Liver (tissue), 9 donors: ENCODE data around the gene ZSWIM8. TPM values are rescaled to one million over a fixed set of nuclear protein-coding genes. Genes with fewer than 3 reads are reported as not detected.
A peak's percentile ranks its signal among the peaks of the same experiment; 100 is the strongest.

Experiments
- DNase-seq: peaks from one replicate; pipeline ENCODE4 v3.0.0-alpha.2; 2017; ENCODE audit warnings: low spot score
- H3K27ac ChIP-seq, 2 donors: one replicate each; pipeline ENCODE4 v1.7.0; 2013; ENCODE audit warnings: inconsistent platforms in 2 of 2, low read length in 2 of 2, control low read depth in 1 of 2, low read depth in 1 of 2, mild to moderate bottlenecking in 1 of 2
- H3K27me3 ChIP-seq, 4 donors: one replicate each; pipeline versions ENCODE4 v1.6.1 to v1.7.0; 2013; ENCODE audit warnings: low read length in 3 of 4, inconsistent platforms in 1 of 4, mild to moderate bottlenecking in 1 of 4, moderate library complexity in 1 of 4; ENCODE audit not compliant: control insufficient read depth in 4 of 4, insufficient read depth in 4 of 4
- H3K36me3 ChIP-seq, 4 donors: one replicate each; pipeline versions ENCODE4 v1.6.1 to v1.7.0; 2013; ENCODE audit warnings: low read length in 3 of 4, mild to moderate bottlenecking in 3 of 4, low read depth in 1 of 4, moderate library complexity in 1 of 4; ENCODE audit not compliant: control insufficient read depth in 4 of 4, insufficient read depth in 3 of 4
- H3K4me1 ChIP-seq, 4 donors: one replicate each; pipeline versions ENCODE4 v1.6.1 to v1.7.0; 2013; ENCODE audit warnings: low read length in 3 of 4, mild to moderate bottlenecking in 3 of 4, moderate library complexity in 1 of 4; ENCODE audit not compliant: control insufficient read depth in 4 of 4, insufficient read depth in 4 of 4
- H3K4me3 ChIP-seq, 3 donors: one replicate each; pipeline versions ENCODE4 v1.6.1 to v1.7.0; 2013; ENCODE audit warnings: low read length in 3 of 3, control low read depth in 1 of 3, low read depth in 1 of 3, mild to moderate bottlenecking in 1 of 3
- H3K9ac ChIP-seq, 2 donors: one replicate each; pipeline ENCODE4 v1.7.0; 2013; ENCODE audit warnings: low read length in 2 of 2, mild to moderate bottlenecking in 2 of 2, moderate library complexity in 2 of 2, control low read depth in 1 of 2, low read depth in 1 of 2
- H3K9me3 ChIP-seq, 4 donors: one replicate each; pipeline versions ENCODE4 v1.6.1 to v1.7.0; 2013; ENCODE audit warnings: low read length in 3 of 4; ENCODE audit not compliant: control insufficient read depth in 4 of 4
- CTCF ChIP-seq: fragments of 150-350 bp; IDR thresholded peaks from 2 replicates; pipeline ENCODE4 v1.5.1; 2017; ENCODE audit warnings: improper control_type of control experiment, low read depth, low read length; ENCODE audit not compliant: missing input control
- EGR1 ChIP-seq, 2 donors: IDR thresholded peaks; 2 replicates each; pipeline ENCODE4 v1.6.1; 2016 to 2018; ENCODE audit warnings: antibody characterized with exemption in 2 of 2, low read depth in 2 of 2
- FOXA1 ChIP-seq: IDR thresholded peaks from 2 replicates; pipeline ENCODE4 v1.6.1; 2016; ENCODE audit warnings: antibody characterized with exemption
- FOXA2 ChIP-seq: IDR thresholded peaks from 2 replicates; pipeline ENCODE4 v1.6.1; 2016; ENCODE audit warnings: antibody characterized with exemption
- GABPA ChIP-seq, 2 donors: IDR thresholded peaks in 1 of 2; conservative IDR thresholded peaks in 1 of 2; 2 replicates each; pipeline ENCODE4 v1.6.1; 2016; ENCODE audit warnings: antibody characterized with exemption in 2 of 2, mild to moderate bottlenecking in 1 of 2, moderate library complexity in 1 of 2
- HNF4A ChIP-seq, 2 donors: conservative IDR thresholded peaks; 2 replicates each; pipeline ENCODE4 v1.6.1; 2016; ENCODE audit warnings: antibody characterized with exemption in 2 of 2, mild to moderate bottlenecking in 2 of 2
- HNF4G ChIP-seq: IDR thresholded peaks from 2 replicates; pipeline ENCODE4 v1.6.1; 2016; ENCODE audit warnings: antibody characterized with exemption
- JUND ChIP-seq, 2 donors: IDR thresholded peaks; 2 replicates each; pipeline ENCODE4 v1.6.1; 2016; ENCODE audit warnings: antibody characterized with exemption in 2 of 2
- MAX ChIP-seq: IDR thresholded peaks from 2 replicates; pipeline ENCODE4 v1.6.1; 2016; ENCODE audit warnings: antibody characterized with exemption
- NR2F2 ChIP-seq: IDR thresholded peaks from 2 replicates; pipeline ENCODE4 v1.6.1; 2016; ENCODE audit warnings: antibody characterized with exemption
- RAD21 ChIP-seq, 2 donors: IDR thresholded peaks; 2 replicates each; pipeline ENCODE4 v1.6.1; 2016; ENCODE audit warnings: antibody characterized with exemption in 2 of 2, mild to moderate bottlenecking in 2 of 2
- REST ChIP-seq: IDR thresholded peaks from 2 replicates; pipeline ENCODE4 v1.6.1; 2016; ENCODE audit warnings: antibody characterized with exemption, mild to moderate bottlenecking
- RXRA ChIP-seq, 2 donors: IDR thresholded peaks; 2 replicates each; pipeline ENCODE4 v1.6.1; 2017 to 2018; ENCODE audit warnings: antibody characterized with exemption in 2 of 2, mild to moderate bottlenecking in 1 of 2
- SP1 ChIP-seq: IDR thresholded peaks from 2 replicates; pipeline ENCODE4 v1.6.1; 2018; ENCODE audit warnings: antibody characterized with exemption, mild to moderate bottlenecking
- TAF1 ChIP-seq: conservative IDR thresholded peaks from 2 replicates; pipeline ENCODE4 v1.6.1; 2016; ENCODE audit warnings: antibody characterized with exemption, mild to moderate bottlenecking
- YY1 ChIP-seq: IDR thresholded peaks from 2 replicates; pipeline ENCODE4 v1.6.1; 2016; ENCODE audit warnings: antibody characterized with exemption, mild to moderate bottlenecking
- WGBS: extraction: QIAGEN DNeasy Blood & Tissue Kit; methylation state at CpG from one replicate; pipeline ENCODE4 v1.1.7; 2013; 5-methylcytosine and 5-hydroxymethylcytosine counted together
- polyA plus RNA-seq, 2 donors: library from polyadenylated mRNA; stranded (reverse) in 1 of 2; unstranded in 1 of 2; fragments of 200-250 nt in 1 of 2; fragments of >200 nt in 1 of 2; fragmentation: Nextera tagmentation in 1 of 2; extraction: Ambion mirVana in 1 of 2; gene quantifications; one replicate each; pipeline versions ENCODE4 v1.2.1 to v1.2.3, GENCODE V29; 2013 to 2015
- total RNA-seq, 2 donors: library from RNA; depleted of rRNA; stranded (reverse); fragments of >200 nt; gene quantifications; one replicate each; pipeline ENCODE4 v1.2.3, GENCODE V29; 2014
- TF ChIP-seq, protein P1 (sequence below): IDR thresholded peaks from 2 replicates; pipeline ENCODE4 v1.6.1; 2016; ENCODE audit warnings: antibody characterized with exemption
- donor health status: healthy.
- donor health status: healthy.
- donor health status: healthy.
- donor health status: healthy.
- donor health status: healthy.

Gene ZSWIM8
- total and polyA plus RNA-seq, 4 donors: 33.3 to 66.2 (median 44.4) TPM

DNA sequence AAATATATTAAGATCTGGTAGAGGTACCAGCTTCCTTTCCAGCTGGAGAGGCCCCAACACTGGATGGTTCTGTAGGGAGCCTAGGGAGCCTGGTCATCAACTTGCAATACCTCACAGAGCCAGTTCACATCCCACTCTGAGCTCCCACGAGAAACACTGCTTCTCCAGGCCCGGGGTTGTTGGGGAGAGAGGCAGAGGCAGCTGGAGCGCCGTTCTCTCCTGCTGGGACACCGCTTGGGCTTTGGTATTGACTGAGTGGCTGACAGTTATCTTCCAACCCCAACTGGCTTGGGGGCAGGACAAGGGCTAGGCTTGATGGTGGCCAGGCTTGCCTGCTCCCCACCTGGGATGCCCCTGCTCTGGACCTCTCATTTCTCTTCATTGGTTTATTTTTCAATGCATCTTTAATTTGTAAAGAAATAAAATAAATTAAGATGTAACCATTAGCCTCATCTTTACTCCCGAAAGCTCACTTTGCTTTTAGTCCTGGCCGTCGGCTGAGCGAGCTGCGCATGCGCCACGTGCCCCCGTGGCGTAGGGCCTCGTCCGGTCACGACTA lies 13.6 kb upstream of the ZSWIM8 start:
- H3K9ac ChIP-seq: peak overlapping the region in 1 of 2 donors; percentile 12
- H3K36me3 ChIP-seq: peaks cover 12 to 49% (median 32%) of the 10 kb centered on the region in 4 donors
- no peaks in the 10 kb centered on the region for H3K27me3 ChIP-seq
- peak overlapping the region; percentile 99 to 100 for H3K27ac ChIP-seq
- no peaks in the 10 kb centered on the region for H3K9me3 ChIP-seq
- WGBS: 22% methylated on average over 17 of the region's 17 CpGs
- no peak for DNase-seq
- H3K4me1 ChIP-seq: peaks cover 6 to 28% (median 25%) of the 10 kb centered on the region in 4 donors
- H3K4me3 ChIP-seq: peak overlapping the region; percentile 80 to 95 (median 90)
- TF ChIP-seq RAD21 (IDR thresholded peaks at IDR 0.05) (no peak), CTCF (no peak), JUND (IDR thresholded peaks at IDR 0.05) (no peak), REST (peak; percentile 25), FOXA2 (no peak), YY1 (no peak), MAX (no peak), GABPA (IDR thresholded peaks at IDR 0.05 in 1 of 2, conservative IDR thresholded peaks at IDR 0.05 in 1 of 2) (peak in 1 of 2 donors; percentile 64)
- TF ChIP-seq, protein P1, sequence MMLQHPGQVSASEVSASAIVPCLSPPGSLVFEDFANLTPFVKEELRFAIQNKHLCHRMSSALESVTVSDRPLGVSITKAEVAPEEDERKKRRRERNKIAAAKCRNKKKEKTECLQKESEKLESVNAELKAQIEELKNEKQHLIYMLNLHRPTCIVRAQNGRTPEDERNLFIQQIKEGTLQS: no peak

GRCh38 chr10:73772281-73773151 lies 12.9 kb upstream of the ZSWIM8 start:
- H3K36me3 ChIP-seq: peaks cover 11 to 44% (median 28%) of the 10 kb centered on the region in 4 donors
- WGBS: under 1% methylated on average over 101 of the region's 101 CpGs
- H3K4me3 ChIP-seq: peak overlapping the region; percentile 80 to 95 (median 90)
- peaks cover 6 to 28% (median 25%) of the 10 kb centered on the region in 4 donors for H3K4me1 ChIP-seq
- peak overlapping the region; percentile 55 to 68 for H3K9ac ChIP-seq
- DNase-seq: peak; percentile 87
- no peaks in the 10 kb centered on the region for H3K27me3 ChIP-seq
- H3K27ac ChIP-seq: peak overlapping the region; percentile 99 to 100
- no peaks in the 10 kb centered on the region for H3K9me3 ChIP-seq
- TF ChIP-seq EGR1 (IDR thresholded peaks at IDR 0.05; ENCODE audit: low read depth in 2 of 2) (no peak), FOXA2 (no peak), TAF1 (no peak), REST (peak; percentile 55), RXRA (IDR thresholded peaks at IDR 0.05) (peak in 1 of 2 donors; percentile 20), FOXA1 (no peak), RAD21 (IDR thresholded peaks at IDR 0.05) (peak in 1 of 2 donors; percentile 34), JUND (IDR thresholded peaks at IDR 0.05) (no peak), HNF4G (no peak), GABPA (IDR thresholded peaks at IDR 0.05 in 1 of 2, conservative IDR thresholded peaks at IDR 0.05 in 1 of 2) (no peak), MAX (no peak), NR2F2 (no peak), HNF4A (conservative IDR thresholded peaks at IDR 0.05) (peak in 1 of 2 donors; percentile 13), CTCF (no peak), SP1 (peak; percentile 8)
